AG04450 (cell line): ENCODE data around the gene CRYBB2. TPM values are rescaled to one million over a fixed set of nuclear protein-coding genes. Genes with fewer than 3 reads are reported as not detected.
"Not testable (repeated sequence)": the region's sequence is repeated elsewhere in the genome, so short reads cannot be mapped to it uniquely, and the experiment has no call there.

ENCODE experiments used
- CTCF ChIA-PET: fragments of 300-600, 350-600 bp; formaldehyde crosslinking; extraction: SDS; loops from one replicate; lab custom pipeline; 2022; ENCODE audit warnings: antibody characterized with exemption, inconsistent platforms; lab: Charles Lee
- POLR2A ChIA-PET: fragments of 350-600 bp; formaldehyde crosslinking; extraction: SDS; loops from one replicate; lab custom pipeline; 2021; ENCODE audit warnings: antibody characterized with exemption, inconsistent platforms; lab: Yijun Ruan, JAX
- DNase-seq: peaks from one replicate; pipeline ENCODE4 v3.0.0-alpha.2; 2011; ENCODE audit warnings: low read depth, low spot score
- H3K27ac ChIP-seq: one replicate; pipeline ENCODE4 v1.5.1; 2012; ENCODE audit warnings: low read depth, low read length, control low read depth
- H3K27me3 ChIP-seq: one replicate; pipeline ENCODE4 v1.6.0; 2012; ENCODE audit warnings: low read length; ENCODE audit not compliant: control insufficient read depth, insufficient read depth
- H3K4me3 ChIP-seq: 2 replicates; pipeline ENCODE4 v1.5.1; 2011; ENCODE audit warnings: mild to moderate bottlenecking, low read depth, low read length, control low read depth
- H3K9me3 ChIP-seq: 2 replicates; pipeline ENCODE4 v1.5.1; 2012; ENCODE audit warnings: low read length; ENCODE audit not compliant: control insufficient read depth, insufficient read depth
- polyA plus RNA-seq: library from polyadenylated mRNA; depleted of rRNA; stranded (reverse); fragments of >200 nt; gene quantifications from 2 replicates; pipeline ENCODE4 v1.2.3, GENCODE V29; 2011; rRNA removed
- small RNA-seq: library from RNA; depleted of rRNA; stranded (forward); fragments of <200 nt; gene quantifications from one replicate; pipeline ENCODE3, GENCODE V24; 2012; ENCODE audit warnings: low read depth; ENCODE audit not compliant: insufficient read length

The CRYBB2 gene
- polyA plus RNA-seq, 1 experiment: 1.7 TPM

DNA sequence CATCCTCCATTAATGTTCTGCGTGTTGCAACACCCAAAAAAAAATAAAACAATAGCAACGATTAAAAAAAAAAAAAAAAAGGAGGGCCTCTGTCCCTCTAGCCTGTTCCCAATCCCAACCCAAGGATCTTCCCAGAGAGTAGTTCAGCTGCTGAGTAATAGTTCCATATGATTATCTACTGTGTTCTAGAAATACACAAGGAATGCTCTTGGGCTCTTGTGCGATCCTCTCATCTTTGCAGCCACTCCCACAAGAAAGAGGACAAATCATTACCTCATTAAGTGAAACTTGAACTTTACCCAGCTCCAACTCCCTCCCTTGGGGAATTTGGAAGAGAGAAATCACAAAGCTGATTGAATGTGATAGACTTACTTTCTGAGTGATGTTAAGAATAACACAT is 54.5 kb downstream of the CRYBB2 start:
- DNase-seq, CTCF ChIA-PET, H3K27me3 ChIP-seq, POLR2A ChIA-PET, H3K27ac ChIP-seq, H3K4me3 ChIP-seq, H3K9me3 ChIP-seq: not testable (repeated sequence)

- DNase-seq, POLR2A ChIA-PET, H3K4me3 ChIP-seq, H3K27ac ChIP-seq, CTCF ChIA-PET, H3K9me3 ChIP-seq: not testable (repeated sequence)
- peaks cover 25% of the 10 kb centered on the region for H3K27me3 ChIP-seq
Measured at GRCh38 chr22:25280118-25280517, 60.7 kb downstream of the CRYBB2 start.

Small RNA genes within 50 kb of the gene (small RNA-seq; reads per million reads assigned to genes)
- gene Z99916.2: not detected

Other genes with a start within 250 kb of the CRYBB2 start
- gene CRYBB3, start 19.8 kb upstream of the CRYBB2 start, polyA plus RNA-seq: not detected in 2 replicates